GM23338 (cell line): Measurements from ENCODE around the gene PSMB8. TPM values are rescaled to one million over a fixed set of nuclear protein-coding genes. Genes with fewer than 3 reads are reported as not detected.

Experiments
- ATAC-seq: fragments of 200-7000 bp; cut with Tn5 transposase; 3 replicates; pipeline ENCODE4 v1.9.1; 2020
- DNase-seq: peaks from one replicate; pipeline ENCODE4 v3.0.0-alpha.2; 2015; ENCODE audit warnings: low spot score
- H2AFZ ChIP-seq: fragments of 200-600 bp; sonication (generic); 2 replicates; pipeline ENCODE4 v1.8.0; 2016; ENCODE audit warnings: antibody characterized with exemption, mild to moderate bottlenecking, moderate library complexity
- H3F3A ChIP-seq: fragments of 200-600 bp; sonication (generic); replicated peaks from 2 replicates; pipeline ENCODE4 v1.8.0; 2017; ENCODE audit warnings: antibody characterized with exemption, mixed run types, low read depth
- H3K27ac ChIP-seq: fragments of 200-600 bp; sonication (generic); 2 replicates; pipeline ENCODE4 v1.6.1; 2016; ENCODE audit warnings: low read depth
- H3K27me3 ChIP-seq: fragments of 200-600 bp; sonication (generic); 2 replicates; pipeline ENCODE4 v1.8.0; 2016; ENCODE audit warnings: mild to moderate bottlenecking, mixed run types, moderate library complexity; ENCODE audit not compliant: insufficient read depth
- H3K36me3 ChIP-seq: fragments of 200-600 bp; sonication (generic); 2 replicates; pipeline ENCODE4 v1.8.0; 2016; ENCODE audit warnings: mild to moderate bottlenecking; ENCODE audit not compliant: insufficient read depth
- H3K4me1 ChIP-seq: fragments of 200-600 bp; sonication (generic); 2 replicates; pipeline ENCODE4 v1.8.0; 2016; ENCODE audit warnings: mild to moderate bottlenecking, moderate library complexity; ENCODE audit not compliant: insufficient read depth
- H3K4me2 ChIP-seq: fragments of 200-600 bp; sonication (generic); 2 replicates; pipeline ENCODE4 v1.7.1; 2017; ENCODE audit warnings: mixed run types
- H3K4me3 ChIP-seq: fragments of 200-600 bp; sonication (generic); 2 replicates; pipeline ENCODE4 v1.6.1; 2016; ENCODE audit warnings: mixed run types
- H3K79me2 ChIP-seq: fragments of 200-600 bp; sonication (generic); replicated peaks from 2 replicates; pipeline ENCODE4 v1.8.0; 2017; ENCODE audit warnings: mild to moderate bottlenecking; ENCODE audit not compliant: insufficient read depth
- H3K9me2 ChIP-seq: fragments of 200-600 bp; sonication (generic); 2 replicates; pipeline ENCODE4 v1.8.0; 2017; ENCODE audit not compliant: insufficient read depth
- H4K20me1 ChIP-seq: fragments of 200-600 bp; sonication (generic); replicated peaks from 2 replicates; pipeline ENCODE4 v1.8.0; 2017; ENCODE audit warnings: mild to moderate bottlenecking; ENCODE audit not compliant: insufficient read depth
- H3K27ac Mint-ChIP-seq: 2 replicates; pipeline ENCODE4 v1.8.0; 2020; ENCODE audit warnings: inconsistent platforms, mild to moderate bottlenecking, moderate library complexity, mixed read lengths
- H3K27me3 Mint-ChIP-seq: 3 replicates; pipeline ENCODE4 v1.8.0; 2022; ENCODE audit warnings: low read depth, mild to moderate bottlenecking, moderate library complexity, mixed read lengths, inconsistent platforms; ENCODE audit not compliant: insufficient read depth, poor library complexity
- H3K36me3 Mint-ChIP-seq: 3 replicates; pipeline ENCODE4 v1.8.0; 2021; ENCODE audit warnings: low read depth, mild to moderate bottlenecking, inconsistent platforms, moderate library complexity, mixed read lengths
- H3K4me1 Mint-ChIP-seq: 3 replicates; pipeline ENCODE4 v1.8.0; 2020; ENCODE audit warnings: mild to moderate bottlenecking, inconsistent platforms, mixed read lengths
- H3K4me3 Mint-ChIP-seq: 3 replicates; pipeline ENCODE4 v1.8.0; 2021; ENCODE audit warnings: moderate library complexity, mild to moderate bottlenecking, inconsistent platforms, mixed read lengths
- H3K9me3 Mint-ChIP-seq: 3 replicates; pipeline ENCODE4 v1.8.0; 2020; ENCODE audit warnings: moderate library complexity, mild to moderate bottlenecking, inconsistent platforms, mixed read lengths
- CTCF ChIP-seq, 2 experiments: fragments of 200-600 bp in 1 of 2; sonication (generic) in 1 of 2; conservative IDR thresholded peaks; 2 replicates each; pipeline versions ENCODE4 v1.5.1 to v1.6.1; 2016 to 2017; ENCODE audit warnings: antibody characterized with exemption in 2 of 2, low read depth in 2 of 2, mild to moderate bottlenecking in 2 of 2, moderate library complexity in 1 of 2
- ETS1 ChIP-seq: IDR thresholded peaks from 2 replicates; pipeline ENCODE4 v1.6.1; 2016; ENCODE audit warnings: antibody characterized with exemption
- EZH2 ChIP-seq: fragments of 200-600 bp; sonication (generic); IDR thresholded peaks from one replicate; pipeline ENCODE4 v1.8.0; 2017; ENCODE audit warnings: antibody characterized with exemption, mild to moderate bottlenecking, low read depth; ENCODE audit not compliant: unreplicated experiment
- EZH2phosphoT487 ChIP-seq: fragments of 200-600 bp; sonication (generic); IDR thresholded peaks from one replicate; pipeline ENCODE4 v1.8.1; 2018; ENCODE audit warnings: antibody characterized with exemption; ENCODE audit not compliant: unreplicated experiment
- JUNB ChIP-seq: IDR thresholded peaks from one replicate; pipeline ENCODE4 v1.6.1; 2016; ENCODE audit warnings: antibody characterized with exemption; ENCODE audit not compliant: unreplicated experiment
- NANOG ChIP-seq: IDR thresholded peaks from 2 replicates; pipeline ENCODE4 v1.6.1; 2016; ENCODE audit warnings: antibody characterized with exemption, borderline replicate concordance
- POLR2AphosphoS5 ChIP-seq: IDR thresholded peaks from 2 replicates; pipeline ENCODE4 v1.6.1; 2016; ENCODE audit warnings: antibody characterized with exemption, low read depth
- REST ChIP-seq: IDR thresholded peaks from one replicate; pipeline ENCODE4 v1.6.1; 2018; ENCODE audit warnings: antibody characterized with exemption; ENCODE audit not compliant: unreplicated experiment
- STAT1 ChIP-seq: IDR thresholded peaks from one replicate; pipeline ENCODE4 v1.6.1; 2016; ENCODE audit warnings: antibody characterized with exemption; ENCODE audit not compliant: unreplicated experiment
- polyA plus RNA-seq: library from polyadenylated mRNA; unstranded; fragments of >200 nt; fragmentation: Nextera tagmentation; extraction: Ambion mirVana; gene quantifications from 2 replicates; pipeline ENCODE4 v1.2.1, GENCODE V29; 2016
- total RNA-seq: library from RNA; depleted of rRNA; stranded (reverse); fragments of >200 nt; shearing (Covaris generic); gene quantifications from 2 replicates; pipeline ENCODE4 v1.2.3, GENCODE V29; 2014

The PSMB8 gene
- total and polyA plus RNA-seq, 2 experiments from 2014 or later: 16.5 to 27.6 TPM

GRCh38 chr6:32885698-32886286, 41.9 kb upstream of the PSMB8 start:
- no peaks in the 10 kb centered on the region for H3K4me1 ChIP-seq
- no peaks in the 10 kb centered on the region for H3K36me3 ChIP-seq
- Mint-ChIP-seq H3K4me1 (no peaks in the 10 kb centered on the region), H3K9me3 (no peaks in the 10 kb centered on the region), H3K27ac (no peak overlapping the region), H3K27me3 (peaks cover 4% of the 10 kb centered on the region), H3K36me3 (no peaks in the 10 kb centered on the region), H3K4me3 (no peak overlapping the region)
- no peaks in the 10 kb centered on the region for H3F3A ChIP-seq
- no peak overlapping the region for H2AFZ ChIP-seq
- H4K20me1 ChIP-seq: no peaks in the 10 kb centered on the region
- H3K9me2 ChIP-seq: no peaks in the 10 kb centered on the region
- H3K79me2 ChIP-seq: no peaks in the 10 kb centered on the region
- H3K27me3 ChIP-seq: no peaks in the 10 kb centered on the region
- no peak overlapping the region for H3K4me3 ChIP-seq
- no peak overlapping the region for H3K4me2 ChIP-seq
- ATAC-seq (peak; percentile 38; the same call in 2 of the 3 replicates), DNase-seq (peak; percentile 82)
- H3K27ac ChIP-seq: no peak overlapping the region
- TF ChIP-seq CTCF (conservative IDR thresholded peaks at IDR 0.05; ENCODE audit: low read depth in 2 of 2): peak; percentile 58 to 78
- TF ChIP-seq ETS1: no peak
- no peak for TF ChIP-seq JUNB
- no peak for TF ChIP-seq REST
- no peak for TF ChIP-seq STAT1
- no peak for TF ChIP-seq EZH2phosphoT487
- no peak for TF ChIP-seq NANOG

- ATAC-seq (peak; percentile 26; the same call in 1 of the 3 replicates), DNase-seq (peak; percentile 17)
- no peaks in the 10 kb centered on the region for H4K20me1 ChIP-seq
- no peak overlapping the region for H3K27ac ChIP-seq
- H3K36me3 Mint-ChIP-seq: no peaks in the 10 kb centered on the region
- H3F3A ChIP-seq: no peaks in the 10 kb centered on the region
- H3K4me1 Mint-ChIP-seq: no peaks in the 10 kb centered on the region
- no peaks in the 10 kb centered on the region for H3K36me3 ChIP-seq
- H3K4me3 Mint-ChIP-seq: no peak overlapping the region
- H3K79me2 ChIP-seq: no peaks in the 10 kb centered on the region
- H2AFZ ChIP-seq: peak overlapping the region; percentile 59; the same call in 1 of the 2 replicates
- H3K4me1 ChIP-seq: no peaks in the 10 kb centered on the region
- H3K27ac Mint-ChIP-seq: no peak overlapping the region
- no peak overlapping the region for H3K4me2 ChIP-seq
- H3K9me3 Mint-ChIP-seq: no peaks in the 10 kb centered on the region
- H3K4me3 ChIP-seq: no peak overlapping the region
- no peaks in the 10 kb centered on the region for H3K27me3 ChIP-seq
- no peaks in the 10 kb centered on the region for H3K9me2 ChIP-seq
- peaks cover 5% of the 10 kb centered on the region for H3K27me3 Mint-ChIP-seq
- TF ChIP-seq REST (no peak), CTCF (conservative IDR thresholded peaks at IDR 0.05; ENCODE audit: low read depth in 2 of 2) (no peak), NANOG (no peak), STAT1 (no peak), POLR2AphosphoS5 (no peak), EZH2 (no peak)
Observed at GRCh38 chr6:32883789-32884188, 39.9 kb upstream of the PSMB8 start.
